Mesenchymal stem cell (in vitro differentiated cells and primary cell): ENCODE results near the gene ITCH.
"Not testable (repeated sequence)": the region's sequence is repeated elsewhere in the genome, so short reads cannot be mapped to it uniquely, and the experiment has no call there.

Experiments
- DNase-seq: peaks from one replicate; pipeline ENCODE4 v3.0.0-alpha.2; 2013
- H2AFZ ChIP-seq: one replicate; pipeline ENCODE4 v1.6.1; 2013; ENCODE audit warnings: low read depth, mild to moderate bottlenecking, control low read depth, inconsistent platforms, low read length, moderate library complexity
- H2AK5ac ChIP-seq: 2 replicates; pipeline ENCODE4 v1.6.1; 2013; ENCODE audit warnings: low read length, moderate library complexity, mild to moderate bottlenecking, inconsistent platforms; ENCODE audit not compliant: severe bottlenecking
- H2BK120ac ChIP-seq: one replicate; pipeline ENCODE4 v1.6.1; 2013; ENCODE audit warnings: low read depth, mild to moderate bottlenecking, inconsistent platforms, low read length, moderate library complexity
- H2BK12ac ChIP-seq, 2 experiments: one replicate each; pipeline ENCODE4 v1.6.1; 2013; ENCODE audit warnings: inconsistent platforms in 2 of 2, low read length in 2 of 2, mild to moderate bottlenecking in 2 of 2, moderate library complexity in 2 of 2, control low read depth in 1 of 2
- H2BK15ac ChIP-seq: one replicate; pipeline ENCODE4 v1.6.1; 2013; ENCODE audit warnings: mild to moderate bottlenecking, low read depth, inconsistent platforms; ENCODE audit not compliant: poor library complexity, severe bottlenecking
- H2BK5ac ChIP-seq: 2 replicates; pipeline ENCODE4 v1.6.1; 2013; ENCODE audit warnings: low read depth, mild to moderate bottlenecking, low read length, control low read depth, inconsistent platforms; ENCODE audit not compliant: poor library complexity, severe bottlenecking
- H3K14ac ChIP-seq, 2 experiments: one replicate each; pipeline ENCODE4 v1.6.1; 2013; ENCODE audit warnings: inconsistent platforms in 2 of 2, low read length in 2 of 2, control low read depth in 1 of 2, mild to moderate bottlenecking in 1 of 2, moderate library complexity in 1 of 2
- H3K18ac ChIP-seq, 2 experiments: one replicate each; pipeline ENCODE4 v1.6.1; 2013; ENCODE audit warnings: inconsistent platforms in 2 of 2, low read length in 2 of 2, control low read depth in 1 of 2, low read depth in 1 of 2, mild to moderate bottlenecking in 1 of 2
- H3K23ac ChIP-seq, 2 experiments: one replicate each; pipeline ENCODE4 v1.6.1; 2013; ENCODE audit warnings: inconsistent platforms in 2 of 2, low read length in 2 of 2, mild to moderate bottlenecking in 2 of 2, moderate library complexity in 2 of 2, control low read depth in 1 of 2
- H3K27ac ChIP-seq: 2 replicates; pipeline ENCODE4 v1.5.1; 2013; ENCODE audit warnings: mild to moderate bottlenecking, moderate library complexity, low read length, control low read depth, inconsistent platforms; ENCODE audit not compliant: poor library complexity, severe bottlenecking
- H3K27me3 ChIP-seq, 2 experiments: 2 replicates each; pipeline versions ENCODE4 v1.6.1 to v1.7.0; 2013; ENCODE audit warnings: low read length in 2 of 2, mild to moderate bottlenecking in 2 of 2, moderate library complexity in 2 of 2, control low read depth in 1 of 2, inconsistent platforms in 1 of 2; ENCODE audit not compliant: control insufficient read depth in 1 of 2, insufficient read depth in 1 of 2
- H3K36me3 ChIP-seq, 2 experiments: 2 replicates each; pipeline versions ENCODE4 v1.6.1 to v1.7.0; 2013; ENCODE audit warnings: low read length in 2 of 2, control low read depth in 1 of 2, inconsistent platforms in 1 of 2, low read depth in 1 of 2, mild to moderate bottlenecking in 1 of 2; ENCODE audit not compliant: insufficient read depth in 2 of 2, control insufficient read depth in 1 of 2
- H3K4ac ChIP-seq, 2 experiments: one replicate each; pipeline ENCODE4 v1.6.1; 2013; ENCODE audit warnings: inconsistent platforms in 2 of 2, low read length in 2 of 2, mild to moderate bottlenecking in 2 of 2, moderate library complexity in 2 of 2, control low read depth in 1 of 2, low read depth in 1 of 2
- H3K4me1 ChIP-seq: 2 replicates; pipeline ENCODE4 v1.6.1; 2013; ENCODE audit warnings: low read depth, low read length, control low read depth; ENCODE audit not compliant: control insufficient read depth, insufficient read depth
- H3K4me2 ChIP-seq: 2 replicates; pipeline ENCODE4 v1.6.1; 2013; ENCODE audit warnings: low read length, mild to moderate bottlenecking, inconsistent platforms; ENCODE audit not compliant: poor library complexity, severe bottlenecking
- H3K4me3 ChIP-seq, 2 experiments: 2 replicates each; pipeline versions ENCODE4 v1.5.1 to v1.7.0; 2013; ENCODE audit warnings: low read length in 2 of 2, mild to moderate bottlenecking in 2 of 2, control low read depth in 1 of 2, low read depth in 1 of 2; ENCODE audit not compliant: insufficient read depth in 1 of 2
- H3K79me1 ChIP-seq: replicated peaks from 2 replicates; pipeline ENCODE4 v1.6.1; 2013; ENCODE audit warnings: mild to moderate bottlenecking, control low read depth, low read length, inconsistent platforms; ENCODE audit not compliant: poor library complexity, severe bottlenecking
- H3K9ac ChIP-seq: 2 replicates; pipeline ENCODE4 v1.7.0; 2013; ENCODE audit warnings: mild to moderate bottlenecking, low read length, moderate library complexity
- H3K9me3 ChIP-seq: 2 replicates; pipeline ENCODE4 v1.7.0; 2013; ENCODE audit warnings: mild to moderate bottlenecking, low read length; ENCODE audit not compliant: control insufficient read depth
- H4K8ac ChIP-seq: one replicate; pipeline ENCODE4 v1.6.1; 2013; ENCODE audit warnings: inconsistent platforms, mild to moderate bottlenecking, low read length, moderate library complexity
- H4K91ac ChIP-seq: one replicate; pipeline ENCODE4 v1.6.1; 2013; ENCODE audit warnings: mild to moderate bottlenecking, low read length, inconsistent platforms
- WGBS: methylation state at CpG from one replicate; pipeline ENCODE4 v1.1.7; 2013; ENCODE audit warnings: mixed read lengths; 5-methylcytosine and 5-hydroxymethylcytosine counted together

ITCH gene

DNA sequence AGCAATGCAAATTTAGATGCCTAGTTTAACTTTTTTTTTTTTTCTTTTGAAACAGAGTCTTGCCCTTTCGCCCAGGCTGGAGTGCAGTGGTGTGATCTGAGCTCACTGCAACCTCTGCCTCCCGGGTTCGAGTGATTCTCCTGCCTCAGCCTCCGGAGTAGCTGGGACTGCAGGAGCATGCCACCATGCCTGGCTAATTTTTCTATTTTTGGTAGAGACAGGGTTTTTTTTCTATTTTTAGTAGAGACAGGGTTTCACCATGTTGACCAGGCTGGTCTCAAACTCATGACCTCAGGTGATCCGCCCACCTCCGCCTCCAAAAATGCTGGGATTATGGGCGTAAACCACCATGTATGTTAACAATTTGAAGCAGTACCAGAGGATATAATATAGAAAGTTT, 155.8 kb downstream of the ITCH start:
- H3K9me3 ChIP-seq, H3K4ac ChIP-seq, H4K8ac ChIP-seq, H3K9ac ChIP-seq, DNase-seq, H2BK12ac ChIP-seq, H3K27ac ChIP-seq, H2BK15ac ChIP-seq, H2AFZ ChIP-seq, H3K23ac ChIP-seq, H3K4me2 ChIP-seq, H3K4me3 ChIP-seq, H3K14ac ChIP-seq, H3K79me1 ChIP-seq, H2AK5ac ChIP-seq, H2BK120ac ChIP-seq, H4K91ac ChIP-seq, H3K27me3 ChIP-seq, H3K18ac ChIP-seq, H2BK5ac ChIP-seq: not testable (repeated sequence)
- peaks cover 16% of the 10 kb centered on the region for H3K4me1 ChIP-seq
- peaks cover 12 to 39% of the 10 kb centered on the region in 2 experiments for H3K36me3 ChIP-seq
- WGBS: 96% methylated on average over 7 of the region's 7 CpGs

DNA sequence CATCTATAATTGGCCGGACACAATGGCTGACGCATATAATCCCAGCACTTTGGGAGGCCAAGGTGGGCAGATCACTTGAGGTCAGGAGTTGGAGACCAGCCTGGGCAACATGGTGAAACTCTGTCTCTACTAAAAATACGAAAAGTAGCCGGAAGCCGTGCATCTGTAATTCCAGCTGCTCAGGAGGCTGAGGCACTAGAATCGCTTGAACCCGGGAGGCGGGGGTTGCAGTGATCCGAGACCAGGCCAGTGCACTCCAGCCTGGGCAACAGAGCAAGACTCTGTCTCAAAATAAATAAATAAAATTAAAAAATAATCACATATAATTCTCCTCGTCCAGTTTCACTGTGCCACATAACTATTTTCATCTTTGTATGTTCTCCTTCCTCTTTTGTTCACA, 156.8 kb downstream of the ITCH start:
- not testable (repeated sequence) for H3K4me2 ChIP-seq, H2BK12ac ChIP-seq, H3K27me3 ChIP-seq, H3K14ac ChIP-seq, H3K9ac ChIP-seq, H4K8ac ChIP-seq, H3K9me3 ChIP-seq, H3K27ac ChIP-seq, H2BK15ac ChIP-seq, H2AK5ac ChIP-seq, H3K18ac ChIP-seq, H2BK5ac ChIP-seq, H3K79me1 ChIP-seq, H3K23ac ChIP-seq, H3K4me3 ChIP-seq, H2BK120ac ChIP-seq, H2AFZ ChIP-seq, H4K91ac ChIP-seq, H3K4ac ChIP-seq, DNase-seq
- 97% methylated on average over 9 of the region's 10 CpGs for WGBS
- Histone ChIP-seq H3K4me1 (peaks cover 16% of the 10 kb centered on the region), H3K36me3 (peaks cover 12 to 39% of the 10 kb centered on the region in 2 experiments)

DNA sequence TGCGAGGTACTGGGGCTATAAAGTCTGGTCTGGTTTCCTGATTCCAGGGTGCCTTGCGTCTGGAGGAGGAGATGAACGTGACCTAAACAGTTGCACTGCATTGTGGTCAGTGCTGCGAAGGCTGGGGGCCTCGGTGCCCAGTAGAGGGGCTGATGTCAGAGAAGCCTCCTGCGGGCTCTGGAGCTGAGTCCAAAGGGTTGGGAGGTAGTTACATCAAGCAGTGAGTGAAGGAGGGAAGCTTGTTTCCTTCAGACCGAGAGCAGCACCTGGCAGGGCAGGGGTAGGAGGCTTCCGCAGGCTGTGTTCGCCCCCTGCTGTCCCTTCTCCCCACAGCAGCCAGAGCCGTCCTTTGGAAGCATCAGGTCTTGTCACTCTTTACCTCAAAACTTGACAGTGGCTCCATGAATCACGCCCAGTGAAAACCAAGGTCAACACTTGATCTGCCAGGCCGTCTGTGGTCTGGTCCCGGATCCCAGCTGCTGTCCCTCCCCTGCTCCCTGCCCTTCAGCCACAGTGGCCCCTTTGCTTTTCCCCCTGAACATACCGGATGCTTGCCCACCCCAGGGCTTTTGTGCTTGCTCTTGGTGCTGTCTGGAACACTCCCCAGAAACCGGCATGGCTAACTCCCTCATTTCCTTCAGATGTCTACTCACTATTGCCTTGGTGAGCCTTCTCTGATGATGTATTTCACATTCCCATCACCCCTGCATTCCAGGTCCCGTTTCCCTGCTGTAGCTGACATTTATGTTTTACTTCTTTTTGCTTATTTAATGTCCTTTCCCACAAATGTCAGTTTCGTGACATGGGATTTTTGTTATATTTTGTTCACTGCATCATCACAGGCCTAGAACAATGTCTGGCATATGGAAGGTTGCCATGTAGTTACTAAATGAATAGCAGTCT, 160.1 kb downstream of the ITCH start:
- peak overlapping the region in 1 of 2 experiments; percentile 55 for H3K18ac ChIP-seq
- no peak overlapping the region for H3K14ac ChIP-seq
- peaks cover 23 to 58% of the 10 kb centered on the region in 2 experiments for H3K36me3 ChIP-seq
- no peak overlapping the region for H4K91ac ChIP-seq
- peak overlapping the region; percentile 45 for H3K4me2 ChIP-seq
- H2AFZ ChIP-seq: no peak overlapping the region
- peak; percentile 66 for DNase-seq
- peaks cover 8% of the 10 kb centered on the region for H3K79me1 ChIP-seq
- H2AK5ac ChIP-seq: no peak overlapping the region
- H2BK15ac ChIP-seq: no peak overlapping the region
- H3K23ac ChIP-seq: peak overlapping the region in 1 of 2 experiments; percentile 14
- peak overlapping the region; percentile 72 for H3K27ac ChIP-seq
- 34% methylated on average over 15 of the region's 17 CpGs for WGBS
- no peaks in the 10 kb centered on the region for H3K27me3 ChIP-seq
- H3K4me3 ChIP-seq: no peak overlapping the region
- H2BK12ac ChIP-seq: peak overlapping the region in 1 of 2 experiments; percentile 37
- peak overlapping the region; percentile 46 for H3K9ac ChIP-seq
- no peak overlapping the region for H2BK120ac ChIP-seq
- no peaks in the 10 kb centered on the region for H3K9me3 ChIP-seq
- H3K4me1 ChIP-seq: peaks cover 28% of the 10 kb centered on the region
- H2BK5ac ChIP-seq: peak overlapping the region; percentile 10
- H3K4ac ChIP-seq: peak overlapping the region in 1 of 2 experiments; percentile 60
- no peak overlapping the region for H4K8ac ChIP-seq

DNA sequence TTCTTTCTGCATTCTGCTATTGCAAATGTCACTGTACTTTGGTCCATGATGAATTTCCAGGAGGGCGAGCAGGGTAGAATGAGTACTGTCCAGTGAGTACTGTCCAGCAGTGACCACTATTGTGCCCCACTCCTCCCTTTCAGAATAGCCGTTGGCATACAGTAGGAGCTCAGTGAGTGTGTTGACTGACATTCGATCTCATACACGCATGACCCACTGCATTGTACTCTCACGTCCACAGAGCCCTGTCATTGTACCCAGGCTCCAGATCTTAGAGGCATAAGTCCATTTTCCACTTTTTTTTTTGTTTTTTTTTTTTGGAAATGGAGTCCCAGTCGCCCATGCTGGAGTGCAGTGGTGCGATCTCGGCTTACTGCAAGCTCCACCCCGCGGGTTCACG, 161.4 kb downstream of the ITCH start:
- no peak for DNase-seq
- no peak overlapping the region for H2BK120ac ChIP-seq
- no peak overlapping the region for H2AFZ ChIP-seq
- peaks cover 15% of the 10 kb centered on the region for H3K79me1 ChIP-seq
- no peak overlapping the region for H2BK15ac ChIP-seq
- no peak overlapping the region for H3K4me3 ChIP-seq
- no peak overlapping the region for H3K14ac ChIP-seq
- peak overlapping the region; percentile 46 for H3K9ac ChIP-seq
- no peak overlapping the region for H3K4ac ChIP-seq
- H2BK5ac ChIP-seq: no peak overlapping the region
- peaks cover 35% of the 10 kb centered on the region for H3K4me1 ChIP-seq
- no peak overlapping the region for H2BK12ac ChIP-seq
- H3K27ac ChIP-seq: no peak overlapping the region
- H3K27me3 ChIP-seq: no peaks in the 10 kb centered on the region
- no peaks in the 10 kb centered on the region for H3K9me3 ChIP-seq
- H3K36me3 ChIP-seq: peaks cover 32 to 64% of the 10 kb centered on the region in 2 experiments
- no peak overlapping the region for H3K23ac ChIP-seq
- no peak overlapping the region for H4K8ac ChIP-seq
- H4K91ac ChIP-seq: no peak overlapping the region
- no peak overlapping the region for H3K4me2 ChIP-seq
- no peak overlapping the region for H2AK5ac ChIP-seq
- WGBS: 93% methylated on average over 11 of the region's 11 CpGs
- no peak overlapping the region for H3K18ac ChIP-seq
